Epidermal melanocyte (primary cell): ENCODE data around the gene CACNA1C.

Experiments used
- DNase-seq: peaks from one replicate; pipeline ENCODE4 v3.0.0; 2011; ENCODE audit warnings: low spot score; ENCODE audit not compliant: insufficient read length

The CACNA1C gene

DNA sequence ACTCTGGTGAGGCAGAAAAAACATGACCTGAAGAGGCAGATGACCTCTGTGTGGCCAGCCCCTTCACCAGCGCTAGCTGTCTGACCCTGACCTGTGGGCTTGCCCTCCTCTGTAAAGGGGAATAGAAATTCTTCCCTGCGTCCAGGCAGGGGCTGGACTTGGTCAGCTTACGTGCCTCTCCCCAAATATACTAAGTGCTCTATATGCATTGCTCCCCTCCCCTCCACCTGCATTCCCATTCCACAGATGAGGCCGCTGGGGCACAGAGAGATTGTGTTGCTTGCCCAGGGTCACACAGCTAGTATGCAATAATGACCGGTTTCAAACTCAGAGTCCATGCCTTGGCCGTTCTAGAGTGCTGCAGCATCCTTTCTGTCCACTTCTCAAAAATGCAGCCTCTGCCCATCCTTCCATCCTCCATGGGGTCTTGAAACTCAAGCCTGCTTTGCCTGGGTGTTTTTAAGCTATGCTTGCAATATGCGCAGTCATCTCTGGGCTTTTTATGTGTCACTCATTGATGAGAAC is 303.9 kb downstream of the CACNA1C start:
- DNase-seq: no peak

DNA sequence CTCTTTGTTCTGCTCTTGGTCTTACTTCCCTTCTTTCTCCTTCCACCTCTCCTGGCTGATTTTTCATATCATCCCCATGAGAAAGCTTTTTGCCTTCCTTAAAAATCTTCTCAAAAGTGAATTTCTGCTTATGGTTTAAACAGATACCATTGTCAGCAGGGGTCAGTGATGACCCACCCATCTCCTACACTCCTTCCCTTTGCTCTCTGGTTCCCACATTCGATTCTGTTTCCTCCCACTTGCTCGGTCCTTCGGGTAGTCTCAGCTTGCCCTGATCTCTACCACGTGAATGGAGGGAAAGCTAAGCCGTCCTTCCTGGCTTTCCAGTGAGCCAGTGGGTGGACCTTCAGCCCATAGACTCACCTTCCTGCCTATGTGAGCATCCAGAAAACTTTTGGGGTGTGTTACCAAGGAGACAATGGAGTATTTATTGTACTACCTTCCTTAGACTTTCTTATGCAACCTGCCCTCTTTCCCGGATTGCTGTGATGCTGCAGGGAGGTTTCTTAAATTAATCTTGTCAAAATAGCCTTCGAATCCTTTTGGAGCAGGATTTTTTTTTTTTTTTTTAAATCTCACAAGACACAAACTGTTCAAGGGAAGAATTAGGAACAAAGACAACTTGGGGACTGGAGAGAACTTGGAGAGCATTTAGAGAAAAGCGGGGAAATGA is 306.3 kb downstream of the CACNA1C start:
- no peak for DNase-seq

DNA sequence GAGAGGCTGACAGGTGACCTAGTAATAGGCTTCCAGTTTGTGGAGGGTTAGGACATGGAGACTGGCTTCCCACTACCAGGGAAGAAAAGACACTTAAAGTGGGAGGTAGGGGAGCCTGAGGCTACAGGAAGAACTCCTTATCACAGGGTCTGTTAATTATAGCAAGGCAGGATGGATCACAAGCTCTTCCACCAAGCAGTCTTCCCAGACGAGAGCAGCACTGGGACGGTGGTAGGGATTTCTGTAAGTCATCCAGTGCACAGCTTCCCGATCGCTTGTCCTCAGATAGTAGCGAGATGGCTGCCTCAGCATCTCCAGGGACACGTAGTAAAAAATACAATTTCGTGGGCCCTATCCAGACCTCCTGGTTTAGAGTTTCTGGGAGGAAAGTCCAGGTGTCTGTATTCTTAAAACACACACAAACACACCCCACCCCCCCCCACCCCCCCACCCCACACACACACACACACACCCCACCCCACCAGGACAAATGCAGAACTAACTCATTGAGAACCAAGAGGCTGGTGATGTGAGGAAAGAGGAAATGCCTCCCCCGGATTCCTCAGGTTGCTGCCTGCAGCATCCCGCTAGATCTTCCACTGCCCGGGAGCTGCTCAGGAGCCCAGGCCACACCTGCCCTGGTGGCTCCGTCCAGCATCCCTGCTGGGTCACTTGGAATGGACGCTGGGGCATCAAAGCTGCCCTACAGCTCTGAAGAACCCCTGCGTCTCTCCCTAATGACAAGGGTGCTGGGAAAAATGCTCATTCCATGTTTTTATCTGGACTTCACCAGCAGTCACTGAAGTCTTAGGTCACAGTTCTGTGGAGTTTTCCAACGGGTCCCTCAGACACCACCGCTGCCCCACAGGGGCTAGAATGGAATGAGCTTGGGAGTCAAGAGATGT is 307.2 kb downstream of the CACNA1C start:
- no peak for DNase-seq

DNA sequence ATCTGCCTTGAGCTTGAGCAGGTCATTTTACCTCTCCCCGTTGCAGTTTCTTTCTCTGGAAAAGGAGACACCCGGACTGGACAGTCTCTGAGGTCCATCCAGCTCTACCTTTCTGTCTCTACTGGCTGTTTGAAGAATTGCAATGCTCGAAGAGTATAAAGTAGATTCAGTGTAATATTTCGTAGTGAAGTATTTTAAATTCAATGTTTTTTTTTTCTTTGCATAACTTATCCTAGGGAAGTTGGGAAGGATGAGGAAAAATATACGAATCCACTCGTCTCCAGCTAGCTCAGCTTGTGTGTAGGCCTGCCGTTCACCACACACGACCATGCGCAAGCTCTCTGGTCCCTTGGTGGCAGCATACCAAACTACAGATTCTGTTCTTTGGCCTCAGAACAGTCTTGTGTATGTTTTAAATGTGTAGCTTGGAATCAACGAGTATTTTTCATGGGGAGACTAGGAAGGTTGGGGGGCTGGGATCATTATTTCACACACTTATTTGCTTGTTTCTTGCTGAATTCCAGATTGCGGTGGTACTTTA is 307.9 kb downstream of the CACNA1C start:
- no peak for DNase-seq

DNA sequence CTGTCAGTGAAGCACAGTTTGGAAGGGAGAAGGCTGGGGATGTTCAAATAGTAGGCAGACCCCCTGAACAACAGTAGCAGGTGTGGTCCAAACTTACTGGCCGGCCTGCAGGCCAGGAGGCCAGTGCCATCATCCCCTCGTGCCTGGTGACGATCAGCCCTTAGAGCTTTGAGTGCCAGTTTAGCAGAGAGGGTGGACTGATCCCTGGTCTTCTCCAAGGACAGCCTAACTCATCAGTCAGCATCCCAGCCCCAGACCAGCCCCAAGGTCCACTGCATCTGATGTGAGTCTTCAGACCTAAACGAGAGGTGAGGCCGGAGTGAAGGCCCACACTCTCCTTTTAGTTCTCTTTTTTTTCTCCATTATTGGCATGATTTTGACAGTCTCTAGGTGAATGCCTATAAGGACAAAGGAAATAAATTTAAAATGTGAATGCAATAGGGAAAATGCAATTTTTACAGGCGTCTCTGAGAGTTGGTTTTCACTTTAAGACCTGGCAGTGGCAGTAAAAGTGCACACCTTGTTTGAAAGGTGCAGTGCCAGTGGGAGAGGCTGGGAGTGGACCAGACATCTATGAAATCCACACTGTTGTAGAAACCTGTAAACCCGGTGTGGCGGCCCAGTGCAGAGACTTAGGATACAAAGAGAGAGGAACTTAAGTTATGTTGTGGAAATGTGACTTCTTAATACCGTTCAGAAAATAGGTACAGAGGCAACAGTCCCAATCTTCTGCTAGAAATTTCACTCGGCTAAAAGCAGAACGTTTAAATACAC is 311.2 kb downstream of the CACNA1C start:
- DNase-seq: no peak

DNA sequence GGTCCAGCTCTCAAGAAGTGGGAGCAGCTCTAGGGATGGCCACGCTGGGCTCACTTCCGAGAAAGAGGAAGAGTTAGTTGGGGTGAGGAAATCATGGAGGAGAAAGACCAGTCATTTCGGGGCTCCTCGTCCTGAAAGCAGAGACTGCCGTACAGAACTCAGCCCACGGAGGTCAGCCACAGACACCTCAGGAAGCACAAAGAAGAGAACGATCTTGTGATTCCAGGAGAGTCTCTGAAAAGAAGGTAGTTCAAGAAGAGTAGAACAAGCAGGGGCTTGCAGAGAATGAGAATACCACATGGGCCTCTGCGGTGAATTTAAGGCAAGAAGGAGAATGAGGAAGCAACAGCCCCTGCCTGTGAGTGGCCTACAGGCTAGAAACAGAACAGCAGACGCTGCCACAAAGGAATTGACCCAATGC is 311.9 kb downstream of the CACNA1C start:
- no peak for DNase-seq

DNA sequence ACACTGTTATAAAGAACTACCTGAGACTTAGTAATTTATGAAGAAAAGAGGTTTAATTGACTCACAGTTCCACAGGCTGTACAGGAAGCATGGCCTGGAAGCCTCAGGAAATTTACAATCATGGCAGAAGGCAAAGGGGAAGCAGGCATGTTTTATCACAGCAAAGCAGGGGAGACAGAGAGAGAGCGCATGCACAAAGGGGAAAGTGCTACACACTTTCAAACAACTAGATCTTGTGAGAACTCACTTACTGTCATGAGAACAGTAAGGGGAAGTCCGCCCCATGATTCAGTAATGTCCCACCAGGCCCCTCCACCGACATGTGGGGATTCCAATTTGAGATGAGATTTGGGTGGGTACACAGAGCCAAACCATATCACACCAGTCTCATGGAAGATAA is 313.9 kb downstream of the CACNA1C start:
- DNase-seq: no peak

DNA sequence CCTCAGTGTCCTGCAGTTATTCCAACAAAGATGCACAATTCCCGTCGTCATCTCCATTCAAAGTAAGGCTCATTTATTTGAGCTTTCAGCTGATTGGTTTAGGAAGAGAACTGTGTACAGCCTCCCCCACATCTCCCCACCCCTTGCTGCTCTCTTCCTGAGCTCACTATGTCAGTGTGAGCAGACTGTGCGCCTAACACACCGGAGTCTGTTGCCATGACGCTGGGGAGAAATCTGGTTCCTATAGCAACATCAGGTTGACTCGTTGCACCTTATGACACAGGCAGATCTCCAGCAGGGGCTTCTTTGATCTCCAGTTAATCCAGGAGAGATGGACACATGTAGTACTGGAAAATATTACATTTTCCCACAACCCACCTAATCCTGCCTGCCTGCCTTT is 319.4 kb downstream of the CACNA1C start:
- DNase-seq: no peak

DNA sequence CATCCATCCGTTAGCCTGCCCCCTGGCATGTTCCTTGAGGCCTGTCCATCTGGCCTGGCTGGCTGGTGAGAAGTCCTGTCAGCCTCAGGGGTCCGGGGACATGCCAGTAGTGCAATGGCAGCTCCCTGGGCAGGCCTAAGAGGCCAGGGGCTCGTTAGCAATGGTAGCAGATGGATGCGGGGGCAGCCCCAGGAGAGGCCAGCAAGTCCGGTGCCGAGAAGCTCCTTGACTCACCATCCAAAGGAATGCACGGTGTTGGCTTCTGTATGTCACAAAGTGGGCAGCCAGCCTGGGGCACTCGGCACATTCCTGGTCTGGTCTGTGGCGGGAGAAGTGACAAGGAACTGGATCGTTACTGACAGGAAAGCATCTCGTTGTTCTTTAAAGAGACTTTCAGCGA is 319.9 kb downstream of the CACNA1C start:
- no peak for DNase-seq

DNA sequence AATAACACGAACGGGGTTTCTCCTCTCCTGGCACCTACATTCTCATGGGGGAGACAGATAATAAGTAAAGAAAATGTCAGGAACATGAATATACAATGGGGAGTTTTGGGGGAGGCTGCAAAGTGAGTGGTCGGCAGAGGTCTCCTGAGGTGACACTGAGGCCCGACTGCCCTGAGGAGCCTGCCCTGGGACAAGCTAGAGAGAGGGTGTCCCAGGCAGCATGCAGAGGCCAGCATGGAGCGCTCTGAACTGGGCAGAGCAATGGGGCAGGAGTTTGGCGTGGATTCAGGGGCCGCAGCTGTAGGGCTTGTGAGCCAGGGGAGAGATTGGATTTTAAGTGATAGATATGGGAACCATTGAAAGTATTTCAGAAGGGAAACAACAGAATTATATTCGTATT is 320.5 kb downstream of the CACNA1C start:
- DNase-seq: no peak

DNA sequence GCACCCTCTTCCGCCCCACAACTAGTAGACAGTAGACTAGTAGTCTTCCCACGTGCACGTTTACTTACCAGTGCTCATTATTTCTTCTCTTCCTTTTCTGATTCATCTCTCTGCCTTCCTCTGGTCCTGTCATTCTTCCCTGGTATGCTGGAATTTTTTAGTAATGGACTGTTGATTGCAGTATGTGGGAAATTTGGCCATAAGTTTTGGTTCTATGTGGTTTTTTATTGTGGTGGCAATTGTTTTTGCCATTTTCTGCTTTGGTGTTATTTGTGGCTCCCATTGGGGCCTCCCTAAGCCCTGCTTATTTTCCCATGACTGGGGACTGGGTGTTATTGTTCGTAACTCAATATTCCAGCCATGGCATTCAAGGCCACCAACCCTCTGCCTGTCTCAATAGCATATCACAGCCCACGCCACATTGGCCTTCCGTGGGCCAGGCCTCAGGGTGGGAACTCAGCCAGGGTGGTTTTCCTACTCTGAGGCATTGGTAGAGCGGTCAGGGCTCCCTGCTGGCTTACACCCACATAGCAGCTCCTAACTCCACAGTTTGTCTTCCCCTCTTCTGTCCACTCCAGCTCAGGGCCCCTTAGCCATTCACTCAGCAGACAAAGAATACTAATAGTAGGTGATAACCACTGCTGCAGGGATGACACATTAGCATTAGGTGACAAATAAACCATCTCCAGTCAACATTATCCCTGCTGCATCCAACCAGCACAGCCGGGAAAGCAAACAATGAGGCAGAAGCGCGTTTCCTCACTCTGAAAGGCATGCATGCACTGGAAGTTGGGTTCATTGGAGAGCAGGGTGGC is 321.5 kb downstream of the CACNA1C start:
- no peak for DNase-seq

DNA sequence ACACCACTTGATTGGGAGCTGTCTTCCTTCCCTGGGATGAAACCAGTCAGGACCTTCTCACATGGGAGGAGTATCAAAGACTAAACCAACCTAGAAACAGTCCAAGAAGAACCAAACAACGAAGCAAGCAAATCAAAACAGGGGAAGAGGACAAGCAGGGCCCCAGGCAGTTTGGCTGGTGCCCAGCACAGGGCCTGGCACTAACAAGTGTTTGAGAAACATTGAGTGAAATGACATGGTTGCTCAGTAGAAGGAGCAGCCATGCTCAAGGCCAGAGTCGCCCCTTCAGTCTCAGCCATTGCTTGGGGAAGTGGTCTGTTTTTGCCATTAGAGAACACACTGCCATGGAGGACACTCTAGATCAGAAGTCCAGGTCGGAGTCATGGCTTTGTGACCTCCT is 323.1 kb downstream of the CACNA1C start:
- DNase-seq: no peak

DNA sequence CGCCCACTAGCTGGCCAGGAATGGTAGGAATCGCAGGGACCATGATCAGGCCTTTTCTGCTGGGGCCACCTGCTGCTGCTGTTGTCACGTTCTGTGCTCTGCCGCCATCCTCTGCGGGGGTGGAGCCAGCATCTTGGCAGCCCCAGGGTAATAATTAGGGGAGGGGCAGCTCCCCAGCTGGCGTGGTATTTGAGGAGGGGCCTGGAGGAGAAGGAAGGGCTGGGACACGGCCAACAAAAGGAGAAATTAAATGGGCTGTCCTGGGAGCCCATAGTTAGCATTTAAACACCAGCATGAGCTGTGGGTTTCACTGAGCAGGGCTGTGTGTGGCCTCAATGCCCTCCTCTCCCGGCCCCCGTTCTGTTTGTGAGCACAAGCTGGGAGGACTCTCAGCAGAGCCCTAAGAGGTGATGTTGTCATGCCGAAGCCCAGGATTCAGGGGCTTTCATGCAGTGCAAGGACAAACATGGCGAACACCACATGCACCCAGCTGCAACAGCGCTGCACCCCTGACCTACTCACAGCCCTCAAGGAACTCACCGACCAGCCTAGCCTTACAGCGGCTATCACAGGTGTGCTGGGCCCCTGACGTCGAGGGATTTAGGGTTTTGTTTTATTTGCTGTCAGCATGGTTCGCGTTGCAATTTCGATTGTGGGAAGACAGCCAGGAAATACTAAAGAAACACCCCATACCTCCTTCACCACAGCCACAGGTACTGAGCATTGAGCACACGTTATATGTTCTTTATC is 324.3 kb downstream of the CACNA1C start:
- no peak for DNase-seq

DNA sequence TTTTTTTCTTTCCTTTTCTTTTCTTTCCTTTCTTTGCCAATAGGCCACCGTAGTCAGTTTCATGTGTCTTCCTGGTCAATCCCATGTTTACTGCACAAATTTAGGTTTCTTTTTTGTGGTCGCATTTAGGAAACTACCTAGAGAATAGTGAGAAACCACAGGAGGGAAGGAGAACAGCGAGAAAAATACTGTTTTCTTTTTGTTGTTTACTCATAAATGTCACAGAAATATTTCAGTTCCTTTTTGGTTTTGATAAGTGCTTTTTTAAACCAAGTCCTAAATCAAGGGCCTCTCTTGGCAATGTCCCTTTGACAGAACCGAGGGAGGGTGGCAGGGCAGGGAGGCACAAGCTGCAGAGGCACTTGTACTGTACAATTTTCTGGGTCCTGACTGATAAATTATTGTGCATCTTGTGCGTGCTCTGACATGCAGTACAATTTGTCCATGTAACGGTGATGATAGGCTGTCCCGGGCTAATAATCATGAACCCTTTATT is 326.1 kb downstream of the CACNA1C start:
- DNase-seq: no peak

DNA sequence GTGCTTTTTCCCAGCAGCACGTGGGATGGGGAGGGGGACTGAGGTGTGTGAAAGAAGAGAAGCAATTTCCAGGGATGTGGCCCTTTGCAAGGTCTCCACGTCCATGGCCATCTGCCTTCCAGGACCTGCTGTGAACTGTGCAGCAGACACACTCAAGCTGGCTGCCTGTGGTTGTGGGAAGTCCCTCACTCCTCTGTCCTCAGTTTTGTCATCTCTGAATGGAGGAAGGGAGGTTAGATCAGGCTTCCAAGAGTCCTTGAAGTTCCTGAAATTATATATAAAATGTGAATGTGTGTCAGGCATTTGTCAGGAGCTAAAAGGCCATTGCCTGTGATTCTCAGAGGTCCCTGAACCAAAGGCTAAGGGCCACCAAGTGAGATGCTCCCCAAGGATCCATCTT is 328.2 kb downstream of the CACNA1C start:
- no peak for DNase-seq

DNA sequence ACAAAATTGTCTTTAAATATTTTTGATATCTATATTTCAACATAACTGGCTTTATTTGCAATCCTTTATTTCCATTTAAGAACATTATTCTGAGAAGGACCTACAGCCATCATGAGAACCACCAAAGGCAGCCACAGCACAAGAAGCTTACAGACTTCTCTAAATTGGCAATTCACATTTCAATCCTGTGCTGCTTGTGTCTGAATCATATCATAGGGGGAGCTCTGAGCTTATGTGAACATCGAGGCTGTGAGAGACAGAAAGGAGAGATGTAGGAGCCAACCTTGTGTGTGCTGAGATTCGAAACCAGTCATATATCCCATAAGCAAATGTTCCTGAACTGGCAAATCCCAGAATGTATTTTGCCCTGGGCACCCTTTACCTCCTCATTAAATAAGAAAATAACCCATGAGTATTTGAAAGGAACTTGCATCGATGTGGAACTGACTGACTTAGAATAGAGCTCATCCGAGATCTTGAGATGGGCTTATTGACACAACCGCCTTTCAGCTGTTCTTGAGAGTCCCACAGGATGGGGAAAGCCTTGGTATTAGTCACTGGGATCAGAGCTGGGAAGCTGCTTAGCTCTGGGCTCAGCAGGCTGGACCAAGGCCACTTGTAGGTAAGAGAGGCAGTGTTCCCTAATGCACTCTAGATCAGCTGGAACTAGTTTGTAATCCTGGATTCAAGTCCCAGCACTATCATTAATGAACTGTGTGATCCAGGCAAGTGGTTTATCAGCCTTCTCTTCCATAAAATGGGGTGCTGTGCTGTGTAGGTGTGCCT is 329.8 kb downstream of the CACNA1C start:
- DNase-seq: no peak

DNA sequence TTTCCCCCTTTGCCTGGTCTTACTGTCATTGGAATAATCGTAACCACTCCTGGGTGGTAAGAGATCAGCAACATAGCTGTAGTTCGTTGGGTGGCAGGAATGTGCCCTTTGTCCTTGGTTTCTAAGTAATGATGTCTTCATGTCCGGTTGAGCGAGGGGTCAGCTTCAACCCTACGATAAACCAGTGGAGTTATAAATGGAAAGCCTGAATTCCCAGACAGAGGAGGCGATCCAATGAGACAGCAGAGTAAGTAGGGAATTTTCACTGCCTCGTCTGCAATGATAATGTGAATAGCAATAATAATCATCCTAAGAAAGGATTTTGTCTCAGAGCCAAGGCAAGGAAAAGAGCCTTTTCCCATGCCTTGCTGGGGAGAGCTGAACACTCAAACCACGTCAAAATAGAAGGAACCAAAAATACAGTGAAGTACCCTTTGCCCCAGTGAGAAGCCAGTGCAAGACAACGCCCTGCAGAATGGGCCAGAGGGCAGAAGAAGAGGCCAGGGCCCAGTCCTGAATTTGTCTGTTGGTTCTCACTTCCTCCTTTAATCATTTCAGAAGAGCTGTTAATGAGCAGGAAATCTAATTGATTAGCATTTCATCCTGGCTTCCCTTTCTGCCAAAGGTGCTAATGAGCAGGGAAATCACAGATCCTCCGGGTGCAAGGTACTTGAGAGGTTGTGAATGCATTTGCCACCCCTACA is 330.7 kb downstream of the CACNA1C start:
- no peak for DNase-seq

DNA sequence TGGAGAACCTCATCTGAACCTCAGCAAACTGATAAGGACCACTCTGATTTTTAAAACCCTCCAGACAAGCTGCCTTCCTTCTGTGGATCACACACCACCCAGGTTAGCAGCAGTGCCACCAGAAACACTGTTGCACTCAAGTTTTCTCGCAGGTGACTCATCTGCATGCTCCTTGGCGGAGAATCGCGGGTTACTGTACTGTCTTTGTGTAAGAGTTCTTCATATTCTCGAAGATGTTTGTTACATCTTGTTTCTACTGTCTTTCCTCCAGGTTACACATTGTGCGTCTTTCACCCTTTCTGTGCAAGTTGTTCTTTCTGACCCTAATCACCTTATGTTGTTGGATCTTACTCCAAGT is 331.2 kb downstream of the CACNA1C start:
- no peak for DNase-seq
